Inflammatory macrophage (primary cell): ENCODE results near the gene EFR3B.
"Not testable (repeated sequence)": the region's sequence is repeated elsewhere in the genome, so short reads cannot be mapped to it uniquely, and the experiment has no call there.

Experiments
- DNase-seq, 2 donors: peaks; one replicate each; pipeline ENCODE4 v3.0.0-alpha.2; 2020 to 2022

EFR3B gene

GRCh38 chr2:25073025-25073424, 31.1 kb downstream of the EFR3B start:
- DNase-seq = no peak

GRCh38 chr2:25073914-25074313, 32.0 kb downstream of the EFR3B start:
- no peak for DNase-seq

- DNase-seq = no peak
These were observed 33.0 kb downstream of the EFR3B start for GRCh38 chr2:25074826-25075225.

GRCh38 chr2:25076749-25077148, 34.9 kb downstream of the EFR3B start:
- no peak for DNase-seq

GRCh38 chr2:25077789-25078169, 35.9 kb downstream of the EFR3B start:
- DNase-seq = no peak

GRCh38 chr2:25078170-25079049, 36.5 kb downstream of the EFR3B start:
- no peak for DNase-seq

GRCh38 chr2:25079050-25079635, 37.3 kb downstream of the EFR3B start:
- no peak for DNase-seq

GRCh38 chr2:25081237-25081790, 39.4 kb downstream of the EFR3B start:
- DNase-seq = no peak

GRCh38 chr2:25082002-25082622, 40.2 kb downstream of the EFR3B start:
- no peak for DNase-seq

GRCh38 chr2:25085761-25086560, 44.1 kb downstream of the EFR3B start:
- no peak for DNase-seq

- DNase-seq = peak; percentile 27 to 30
These were observed 47.1 kb downstream of the EFR3B start for GRCh38 chr2:25088817-25089516.

GRCh38 chr2:25089605-25090315, 47.9 kb downstream of the EFR3B start:
- DNase-seq = no peak

GRCh38 chr2:25090801-25091200, 48.9 kb downstream of the EFR3B start:
- peak in 1 of 2 donors; percentile 13 for DNase-seq

GRCh38 chr2:25091265-25091664, 49.4 kb downstream of the EFR3B start:
- no peak for DNase-seq

- no peak for DNase-seq
These were observed 56.2 kb downstream of the EFR3B start for GRCh38 chr2:25098056-25098455.

GRCh38 chr2:25098670-25099486, 57.0 kb downstream of the EFR3B start:
- DNase-seq = peak; percentile 52 to 65

GRCh38 chr2:25102352-25102751, 60.5 kb downstream of the EFR3B start:
- DNase-seq = not testable (repeated sequence)

GRCh38 chr2:25103287-25103871, 61.5 kb downstream of the EFR3B start:
- no peak for DNase-seq

- no peak for DNase-seq
These were observed 62.9 kb downstream of the EFR3B start for GRCh38 chr2:25104736-25105135.
